HCT116 (cell line): ENCODE data around the gene PKNOX2.

Experiments
- CEBPB ChIP-seq: IDR thresholded peaks from 2 replicates; pipeline ENCODE4 v1.6.1; 2012; ENCODE audit warnings: low read depth
- ELF1 ChIP-seq: IDR thresholded peaks from 2 replicates; pipeline ENCODE4 v1.6.1; 2012; ENCODE audit warnings: low read depth, borderline replicate concordance
- EZH2 ChIP-seq: fragments of 200-600 bp; sonication (generic); IDR thresholded peaks from 2 replicates; pipeline ENCODE4 v1.6.1; 2017; ENCODE audit warnings: antibody characterized with exemption, mixed run types
- POLR2A ChIP-seq: IDR thresholded peaks from 2 replicates; pipeline ENCODE4 v1.7.0; 2011; ENCODE audit warnings: borderline replicate concordance; ENCODE audit not compliant: insufficient read depth, insufficient read length; ENCODE audit errors: extremely low read depth
- RAD21 ChIP-seq: IDR thresholded peaks from 2 replicates; pipeline ENCODE4 v1.6.1; 2012; ENCODE audit warnings: low read depth, mild to moderate bottlenecking
- SP1 ChIP-seq: IDR thresholded peaks from 2 replicates; pipeline ENCODE4 v1.6.1; 2012; ENCODE audit warnings: low read depth
- SRF ChIP-seq: IDR thresholded peaks from 2 replicates; pipeline ENCODE4 v1.6.1; 2012; ENCODE audit warnings: low read depth
- YY1 ChIP-seq: IDR thresholded peaks from 2 replicates; pipeline ENCODE4 v1.6.1; 2011; ENCODE audit warnings: low read length, low read depth, moderate library complexity, mild to moderate bottlenecking; ENCODE audit not compliant: insufficient replicate concordance; ENCODE audit errors: extremely low read depth
- ZFX ChIP-seq: fragments of 450-650 bp; IDR thresholded peaks from 2 replicates; pipeline ENCODE4 v1.6.1; 2017
- TF ChIP-seq, protein P1 (sequence below): IDR thresholded peaks from 2 replicates; pipeline ENCODE4 v1.6.1; 2012
- TF ChIP-seq, protein P2 (sequence below), 3 experiments: fragments of 200-600 bp in 1 of 3; sonication (generic) in 1 of 3; IDR thresholded peaks in 2 of 3; conservative IDR thresholded peaks in 1 of 3; 2 replicates each; pipeline ENCODE4 v1.5.1; 2012 to 2017; ENCODE audit warnings: low read depth in 2 of 3, low read length in 2 of 3, antibody characterized with exemption in 1 of 3, borderline replicate concordance in 1 of 3, control low read depth in 1 of 3, mild to moderate bottlenecking in 1 of 3, mixed read lengths in 1 of 3, mixed run types in 1 of 3, moderate library complexity in 1 of 3; ENCODE audit not compliant: insufficient read depth in 1 of 3
- TF ChIP-seq, protein P3 (sequence below): IDR thresholded peaks from 2 replicates; pipeline ENCODE4 v1.6.1; 2011; ENCODE audit warnings: mild to moderate bottlenecking, low read length, moderate library complexity; ENCODE audit not compliant: insufficient replicate concordance; ENCODE audit errors: extremely low read depth
- TF ChIP-seq, protein P4 (sequence below): IDR thresholded peaks from 2 replicates; pipeline ENCODE4 v1.6.1; 2012; ENCODE audit warnings: low read depth

DNA sequence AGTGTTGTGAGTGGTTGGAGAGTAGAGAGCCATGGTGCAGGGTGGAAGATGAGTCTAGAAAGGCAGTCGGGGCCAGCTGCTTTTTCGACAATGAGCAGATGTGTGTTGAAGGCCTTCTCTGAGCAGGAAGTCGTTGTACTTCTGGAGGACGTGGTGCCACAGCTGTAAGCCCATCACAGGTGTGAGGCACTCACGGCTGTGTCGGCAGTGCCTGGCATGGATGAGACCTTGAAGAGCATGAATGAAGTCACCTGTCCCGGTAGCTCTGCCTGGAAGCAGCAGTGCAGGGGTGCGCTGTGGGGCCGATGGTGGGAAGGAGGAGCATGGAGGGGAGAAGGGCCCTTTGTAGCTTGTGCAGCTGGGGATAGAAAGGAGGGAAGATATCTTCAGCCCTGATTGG lies 165.2 kb downstream of the PKNOX2 start:
- TF ChIP-seq, protein P1, sequence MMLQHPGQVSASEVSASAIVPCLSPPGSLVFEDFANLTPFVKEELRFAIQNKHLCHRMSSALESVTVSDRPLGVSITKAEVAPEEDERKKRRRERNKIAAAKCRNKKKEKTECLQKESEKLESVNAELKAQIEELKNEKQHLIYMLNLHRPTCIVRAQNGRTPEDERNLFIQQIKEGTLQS: no peak
- TF ChIP-seq RAD21: no peak
- TF ChIP-seq EZH2: no peak
- no peak for TF ChIP-seq ELF1
- TF ChIP-seq, protein P2, sequence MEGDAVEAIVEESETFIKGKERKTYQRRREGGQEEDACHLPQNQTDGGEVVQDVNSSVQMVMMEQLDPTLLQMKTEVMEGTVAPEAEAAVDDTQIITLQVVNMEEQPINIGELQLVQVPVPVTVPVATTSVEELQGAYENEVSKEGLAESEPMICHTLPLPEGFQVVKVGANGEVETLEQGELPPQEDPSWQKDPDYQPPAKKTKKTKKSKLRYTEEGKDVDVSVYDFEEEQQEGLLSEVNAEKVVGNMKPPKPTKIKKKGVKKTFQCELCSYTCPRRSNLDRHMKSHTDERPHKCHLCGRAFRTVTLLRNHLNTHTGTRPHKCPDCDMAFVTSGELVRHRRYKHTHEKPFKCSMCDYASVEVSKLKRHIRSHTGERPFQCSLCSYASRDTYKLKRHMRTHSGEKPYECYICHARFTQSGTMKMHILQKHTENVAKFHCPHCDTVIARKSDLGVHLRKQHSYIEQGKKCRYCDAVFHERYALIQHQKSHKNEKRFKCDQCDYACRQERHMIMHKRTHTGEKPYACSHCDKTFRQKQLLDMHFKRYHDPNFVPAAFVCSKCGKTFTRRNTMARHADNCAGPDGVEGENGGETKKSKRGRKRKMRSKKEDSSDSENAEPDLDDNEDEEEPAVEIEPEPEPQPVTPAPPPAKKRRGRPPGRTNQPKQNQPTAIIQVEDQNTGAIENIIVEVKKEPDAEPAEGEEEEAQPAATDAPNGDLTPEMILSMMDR (IDR thresholded peaks at IDR 0.05 in 2 of 3, conservative IDR thresholded peaks at IDR 0.05 in 1 of 3; ENCODE audit: borderline replicate concordance in 1 of 3, insufficient read depth in 1 of 3, low read depth in 2 of 3, low read length in 2 of 3): no peak
- TF ChIP-seq, protein P3, sequence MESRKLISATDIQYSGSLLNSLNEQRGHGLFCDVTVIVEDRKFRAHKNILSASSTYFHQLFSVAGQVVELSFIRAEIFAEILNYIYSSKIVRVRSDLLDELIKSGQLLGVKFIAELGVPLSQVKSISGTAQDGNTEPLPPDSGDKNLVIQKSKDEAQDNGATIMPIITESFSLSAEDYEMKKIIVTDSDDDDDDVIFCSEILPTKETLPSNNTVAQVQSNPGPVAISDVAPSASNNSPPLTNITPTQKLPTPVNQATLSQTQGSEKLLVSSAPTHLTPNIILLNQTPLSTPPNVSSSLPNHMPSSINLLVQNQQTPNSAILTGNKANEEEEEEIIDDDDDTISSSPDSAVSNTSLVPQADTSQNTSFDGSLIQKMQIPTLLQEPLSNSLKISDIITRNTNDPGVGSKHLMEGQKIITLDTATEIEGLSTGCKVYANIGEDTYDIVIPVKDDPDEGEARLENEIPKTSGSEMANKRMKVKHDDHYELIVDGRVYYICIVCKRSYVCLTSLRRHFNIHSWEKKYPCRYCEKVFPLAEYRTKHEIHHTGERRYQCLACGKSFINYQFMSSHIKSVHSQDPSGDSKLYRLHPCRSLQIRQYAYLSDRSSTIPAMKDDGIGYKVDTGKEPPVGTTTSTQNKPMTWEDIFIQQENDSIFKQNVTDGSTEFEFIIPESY: no peak
- TF ChIP-seq ZFX: no peak
- TF ChIP-seq SP1: no peak
- TF ChIP-seq YY1: no peak
- no peak for TF ChIP-seq CEBPB
- TF ChIP-seq, protein P4, sequence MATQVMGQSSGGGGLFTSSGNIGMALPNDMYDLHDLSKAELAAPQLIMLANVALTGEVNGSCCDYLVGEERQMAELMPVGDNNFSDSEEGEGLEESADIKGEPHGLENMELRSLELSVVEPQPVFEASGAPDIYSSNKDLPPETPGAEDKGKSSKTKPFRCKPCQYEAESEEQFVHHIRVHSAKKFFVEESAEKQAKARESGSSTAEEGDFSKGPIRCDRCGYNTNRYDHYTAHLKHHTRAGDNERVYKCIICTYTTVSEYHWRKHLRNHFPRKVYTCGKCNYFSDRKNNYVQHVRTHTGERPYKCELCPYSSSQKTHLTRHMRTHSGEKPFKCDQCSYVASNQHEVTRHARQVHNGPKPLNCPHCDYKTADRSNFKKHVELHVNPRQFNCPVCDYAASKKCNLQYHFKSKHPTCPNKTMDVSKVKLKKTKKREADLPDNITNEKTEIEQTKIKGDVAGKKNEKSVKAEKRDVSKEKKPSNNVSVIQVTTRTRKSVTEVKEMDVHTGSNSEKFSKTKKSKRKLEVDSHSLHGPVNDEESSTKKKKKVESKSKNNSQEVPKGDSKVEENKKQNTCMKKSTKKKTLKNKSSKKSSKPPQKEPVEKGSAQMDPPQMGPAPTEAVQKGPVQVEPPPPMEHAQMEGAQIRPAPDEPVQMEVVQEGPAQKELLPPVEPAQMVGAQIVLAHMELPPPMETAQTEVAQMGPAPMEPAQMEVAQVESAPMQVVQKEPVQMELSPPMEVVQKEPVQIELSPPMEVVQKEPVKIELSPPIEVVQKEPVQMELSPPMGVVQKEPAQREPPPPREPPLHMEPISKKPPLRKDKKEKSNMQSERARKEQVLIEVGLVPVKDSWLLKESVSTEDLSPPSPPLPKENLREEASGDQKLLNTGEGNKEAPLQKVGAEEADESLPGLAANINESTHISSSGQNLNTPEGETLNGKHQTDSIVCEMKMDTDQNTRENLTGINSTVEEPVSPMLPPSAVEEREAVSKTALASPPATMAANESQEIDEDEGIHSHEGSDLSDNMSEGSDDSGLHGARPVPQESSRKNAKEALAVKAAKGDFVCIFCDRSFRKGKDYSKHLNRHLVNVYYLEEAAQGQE: no peak
- TF ChIP-seq POLR2A: no peak
- TF ChIP-seq SRF: no peak
